GM19452 (cell line): Measurements from ENCODE around the gene GLCE.
"Not testable (repeated sequence)": the region's sequence is repeated elsewhere in the genome, so short reads cannot be mapped to it uniquely, and the experiment has no call there.

ENCODE experiments used
- ATAC-seq: cut with Tn5 transposase; IDR thresholded peaks from one replicate; pipeline ENCODE4 v1.9.1; 2021; ENCODE audit not compliant: unreplicated experiment

GLCE gene

DNA sequence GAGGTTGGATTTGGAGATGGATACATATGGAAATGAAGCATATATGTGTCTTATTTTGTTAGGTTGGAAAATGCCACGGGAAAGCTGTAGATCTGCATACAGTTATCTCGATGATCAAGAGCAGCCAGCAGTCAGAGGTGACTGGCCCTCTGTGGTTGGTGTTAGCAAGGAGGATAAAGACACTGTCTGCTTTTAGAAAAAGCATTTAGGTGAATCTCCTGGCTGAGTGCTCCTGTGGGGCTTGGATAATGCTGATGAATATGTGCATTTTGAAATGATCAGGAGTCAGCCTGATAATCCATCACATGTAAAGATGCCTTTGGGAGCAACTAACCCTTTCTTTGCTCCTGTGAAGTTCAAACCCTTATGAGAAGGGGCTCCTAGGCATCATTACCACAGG is 24.9 kb upstream of the GLCE start:
- ATAC-seq = no peak

- ATAC-seq = no peak
These were observed 21.5 kb upstream of the GLCE start for GRCh38 chr15:69138963-69139362.

DNA sequence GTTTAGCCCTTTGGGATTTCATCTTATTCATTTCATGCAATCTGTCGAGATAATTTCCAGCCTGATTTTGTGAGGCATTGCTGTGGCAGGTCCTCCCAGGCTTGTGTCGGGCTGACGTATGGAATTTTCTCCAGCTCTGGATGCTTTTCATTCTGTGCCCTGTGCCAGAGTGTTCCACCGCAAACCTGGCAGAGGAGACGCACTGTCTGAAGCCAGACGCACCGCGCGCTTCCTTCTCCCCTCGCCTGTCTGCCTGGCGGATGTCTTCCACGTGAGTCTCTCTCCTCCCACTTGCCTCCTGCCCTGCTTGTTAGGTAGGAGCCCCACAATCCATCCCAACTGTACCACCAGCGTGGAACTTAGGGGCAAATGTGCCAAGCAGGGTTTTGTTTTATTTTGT is 20.1 kb upstream of the GLCE start:
- no peak for ATAC-seq

DNA sequence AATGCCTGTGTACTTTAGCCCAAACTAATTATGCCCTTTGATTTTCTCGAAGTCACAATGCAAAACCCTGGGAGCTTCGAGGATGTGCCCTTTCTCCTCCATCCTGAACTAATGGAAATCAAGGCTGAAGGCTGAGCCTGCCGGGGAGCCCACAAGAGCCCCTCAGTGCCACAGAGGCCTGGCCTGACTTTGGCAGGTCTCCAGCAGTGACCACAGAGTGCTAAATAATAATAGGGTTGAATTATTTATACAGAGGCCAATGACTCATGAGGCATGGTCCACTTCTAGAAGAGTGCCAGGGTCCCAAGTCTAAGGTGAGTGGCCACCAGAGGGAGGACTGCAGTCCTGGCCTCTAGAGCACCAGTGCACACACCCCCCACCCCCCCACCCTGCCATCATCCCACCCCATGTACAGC is 19.1 kb upstream of the GLCE start:
- no peak for ATAC-seq

- ATAC-seq = no peak
These were observed 18.6 kb upstream of the GLCE start for GRCh38 chr15:69141833-69142232.

- no peak for ATAC-seq
These were observed 16.5 kb upstream of the GLCE start for GRCh38 chr15:69143756-69144436.

- no peak for ATAC-seq
These were observed 15.9 kb upstream of the GLCE start for GRCh38 chr15:69144530-69144929.

GRCh38 chr15:69145149-69145693 is 15.2 kb upstream of the GLCE start:
- ATAC-seq = no peak

- ATAC-seq = no peak
These were observed 14.5 kb upstream of the GLCE start for GRCh38 chr15:69145694-69146492.

GRCh38 chr15:69146724-69147435 is 13.6 kb upstream of the GLCE start:
- ATAC-seq = no peak

DNA sequence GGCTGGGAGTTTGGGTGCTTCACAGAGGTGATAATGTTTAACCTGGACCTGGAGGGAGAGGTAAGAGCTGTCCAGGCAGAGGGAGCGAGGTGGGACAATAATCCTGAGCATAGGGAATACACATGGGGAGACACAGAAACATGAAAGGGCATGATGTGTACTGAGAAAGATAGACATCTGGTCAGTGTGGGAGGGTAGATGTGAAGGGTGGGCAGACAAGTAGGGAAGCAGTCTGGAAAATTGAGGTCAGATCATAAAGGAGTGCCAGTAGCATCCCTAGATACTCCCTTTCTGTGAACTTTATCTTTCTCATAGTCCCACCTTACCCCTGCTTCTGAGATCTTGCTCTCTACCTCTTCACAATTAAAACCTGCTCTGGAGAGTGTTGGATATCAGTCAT is 12.0 kb upstream of the GLCE start:
- no peak for ATAC-seq

DNA sequence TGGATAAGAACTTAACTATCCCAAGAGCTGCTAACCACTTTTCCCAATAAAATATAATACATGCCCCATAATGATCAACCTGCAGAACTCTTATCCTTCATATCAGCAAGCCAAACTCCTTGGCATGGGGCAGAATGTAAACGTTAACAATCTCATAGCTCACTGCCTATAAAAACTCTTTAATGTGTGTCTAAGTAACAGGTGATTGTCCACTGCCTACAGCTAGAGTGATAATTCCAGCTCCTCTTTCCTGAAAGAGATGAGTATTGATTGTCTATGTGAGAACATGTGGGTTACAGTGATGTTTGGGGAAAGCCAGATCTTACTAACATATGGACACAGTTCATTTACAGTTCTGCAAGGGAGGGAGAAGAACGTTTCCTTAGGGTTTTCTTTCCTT is 11.3 kb upstream of the GLCE start:
- no peak for ATAC-seq

- no peak for ATAC-seq
These were observed 10.6 kb upstream of the GLCE start for GRCh38 chr15:69149803-69150202.

DNA sequence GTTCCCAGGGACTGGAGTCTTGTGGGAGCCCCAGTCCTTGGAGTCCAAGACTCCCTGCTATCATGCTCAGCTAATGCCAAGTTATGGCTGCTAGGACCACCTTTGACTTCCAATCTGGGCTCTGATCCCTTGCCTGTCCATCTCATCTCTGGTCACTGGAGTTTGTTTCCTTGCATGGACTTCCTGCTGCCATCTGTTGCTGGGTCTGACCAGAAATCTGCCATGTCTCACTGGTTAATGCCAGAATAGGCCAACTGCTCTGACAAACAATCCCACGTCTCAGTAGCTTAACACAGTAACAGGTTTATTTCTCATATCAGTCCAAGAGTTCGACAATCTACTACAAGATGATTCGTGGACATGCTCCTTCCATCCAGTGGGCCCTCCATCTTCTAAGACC is 10.1 kb upstream of the GLCE start:
- no peak for ATAC-seq

DNA sequence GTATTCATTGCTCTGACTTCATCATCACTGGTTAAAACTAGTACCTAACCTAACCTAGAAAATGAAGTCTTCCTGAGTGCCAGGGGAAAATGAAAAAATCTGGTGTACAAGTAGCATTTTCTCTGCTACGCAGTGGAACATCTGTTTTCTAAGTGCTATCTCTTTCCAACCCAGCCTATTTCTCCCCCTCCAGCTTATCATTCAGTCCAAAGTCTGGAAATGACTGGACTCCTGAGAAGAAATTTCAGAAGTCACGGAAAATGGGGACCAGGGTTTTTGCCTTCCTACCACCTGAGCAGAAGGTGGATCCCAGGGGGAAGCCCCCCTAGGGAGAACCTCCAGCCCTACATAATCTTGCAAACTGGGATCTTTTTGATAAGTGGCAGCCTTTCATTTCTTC is 9.6 kb upstream of the GLCE start:
- no peak for ATAC-seq

- ATAC-seq = no peak
These were observed 7.4 kb upstream of the GLCE start for GRCh38 chr15:69153046-69153445.

DNA sequence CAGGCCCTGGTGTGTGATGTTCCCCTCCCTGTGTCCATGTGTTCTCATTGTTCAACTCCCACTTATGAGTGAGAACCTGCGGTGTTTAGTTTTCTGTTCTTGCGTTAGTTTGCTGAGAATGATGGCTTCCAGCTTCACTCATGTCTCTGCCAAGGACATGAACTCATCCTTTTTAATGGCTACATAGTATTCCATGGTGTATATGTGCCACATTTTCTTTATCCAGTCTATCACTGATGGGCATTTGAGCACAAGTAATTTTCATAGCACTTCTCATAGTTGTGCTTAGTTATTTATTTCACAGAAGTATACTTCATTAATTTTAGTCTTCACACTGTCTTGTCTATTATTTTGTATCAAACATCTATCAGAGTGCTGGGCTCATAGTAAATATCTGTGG is 6.8 kb upstream of the GLCE start:
- not testable (repeated sequence) for ATAC-seq

DNA sequence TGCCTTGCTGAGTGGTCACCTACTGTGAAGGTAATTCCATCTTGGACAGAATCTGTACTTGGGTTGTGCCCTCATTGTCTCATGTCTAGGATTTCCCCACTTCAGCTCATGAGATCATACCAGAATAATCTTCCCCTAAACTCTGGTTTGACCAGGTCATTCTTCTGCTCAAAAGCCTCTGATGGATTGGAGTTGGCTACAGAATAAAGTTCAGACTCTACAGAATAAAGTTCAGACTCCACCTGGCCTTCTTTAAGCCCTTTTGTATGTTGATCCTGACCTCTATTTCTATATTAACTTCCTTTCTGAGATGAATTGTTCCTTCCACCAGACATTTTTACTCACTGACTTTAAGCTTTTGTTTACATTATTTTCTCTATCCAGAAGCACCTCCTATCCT is 6.4 kb upstream of the GLCE start:
- no peak for ATAC-seq

GRCh38 chr15:69154684-69155083 is 5.8 kb upstream of the GLCE start:
- ATAC-seq = no peak

DNA sequence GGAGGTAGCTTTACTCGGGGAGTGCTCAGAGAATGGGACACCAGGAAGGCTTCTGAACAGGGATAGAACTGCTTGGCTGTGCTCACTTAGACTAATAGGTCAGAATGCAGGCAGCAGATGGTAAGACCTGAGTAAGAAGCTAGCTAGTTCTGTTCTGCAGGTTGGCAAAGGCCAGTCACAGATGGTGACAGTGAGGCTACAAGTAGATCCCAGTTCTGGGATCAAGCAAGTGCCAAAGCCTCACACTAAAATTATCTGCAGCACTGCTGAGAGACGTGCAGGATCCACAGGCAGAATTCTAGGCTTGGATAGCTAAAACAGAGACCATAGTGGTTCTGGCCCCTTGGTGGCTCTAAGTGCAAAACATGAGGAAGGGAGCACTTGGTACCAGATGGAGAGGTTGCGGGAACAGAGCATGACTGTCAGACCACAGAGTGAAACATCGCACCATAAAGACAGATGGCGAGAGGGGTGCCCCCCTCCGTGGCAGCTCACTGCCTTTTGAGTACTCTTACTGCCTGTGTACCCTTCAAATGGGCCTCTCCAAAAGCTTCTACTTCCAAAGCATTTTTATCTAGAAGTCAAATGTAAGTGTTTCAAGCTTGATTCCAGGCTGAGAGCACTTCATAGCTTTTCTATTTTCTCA is 3.6 kb upstream of the GLCE start:
- no peak for ATAC-seq

GRCh38 chr15:69158201-69158842 is 2.1 kb upstream of the GLCE start:
- no peak for ATAC-seq
